ENCODE measurements around the gene FNDC10. TPM values are rescaled to one million over a fixed set of nuclear protein-coding genes. Genes with fewer than 3 reads are reported as not detected.

The FNDC10 gene
- total and polyA plus RNA-seq, 7 donors: 0.15 to 0.96 (median 0.63) TPM; not detected in 1

DNA sequence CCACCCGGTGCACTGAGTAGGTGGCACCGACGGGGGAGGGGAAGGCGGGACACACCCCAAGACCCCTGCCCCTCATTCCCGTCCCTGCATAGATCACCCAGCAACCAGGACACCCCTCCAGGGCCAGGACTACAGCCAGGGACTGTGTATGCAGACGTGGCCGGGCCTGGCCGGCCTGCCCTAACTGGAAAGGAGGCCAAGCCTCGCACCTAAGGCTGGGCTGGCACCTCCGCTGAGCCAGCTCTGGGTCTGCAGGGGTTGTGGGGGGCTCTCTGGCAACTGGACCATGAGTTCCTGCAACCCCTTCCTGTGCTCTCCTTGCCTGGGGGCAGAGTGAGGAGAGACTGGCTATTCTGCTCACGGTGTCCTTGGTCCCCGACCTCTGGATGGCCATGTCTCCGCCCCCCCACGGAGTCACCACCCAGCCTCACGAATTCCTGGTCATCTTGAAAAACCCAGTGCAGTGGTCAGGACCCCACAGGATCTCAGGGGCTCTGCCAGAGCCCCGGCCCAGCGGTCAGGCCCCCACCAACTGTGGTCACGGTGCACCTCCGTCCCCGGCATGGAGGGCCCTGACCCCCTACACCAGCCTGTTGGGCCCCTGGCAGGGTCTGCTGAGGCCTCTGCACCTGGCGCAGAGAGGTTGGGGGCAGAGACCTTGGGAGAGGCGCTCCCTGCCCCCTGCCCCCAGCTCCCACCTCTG lies 1.1 kb upstream of the FNDC10 start:
- no peaks in the 10 kb centered on the region for H3K9me3 ChIP-seq
- intact Hi-C loops (cut with DNase I): no loop called here
- peak overlapping the region; percentile 55 for H3K4me3 ChIP-seq
- peaks cover 0 to 64% (median 27%) of the 10 kb centered on the region in 3 donors for H3K27me3 ChIP-seq (ENCODE audit: insufficient read depth in 3 of 3, low read length in 2 of 3)
- H3K27ac ChIP-seq: no peak overlapping the region
- H3K36me3 ChIP-seq (ENCODE audit: insufficient read depth in 1 of 2, low read depth in 1 of 2): no peaks in the 10 kb centered on the region
- ATAC-seq: no peak
- 63 to 68% (median 67%) methylated on average over 19 to 22 of the region's 22 CpGs for WGBS, 3 donors
- TF ChIP-seq, protein P1, sequence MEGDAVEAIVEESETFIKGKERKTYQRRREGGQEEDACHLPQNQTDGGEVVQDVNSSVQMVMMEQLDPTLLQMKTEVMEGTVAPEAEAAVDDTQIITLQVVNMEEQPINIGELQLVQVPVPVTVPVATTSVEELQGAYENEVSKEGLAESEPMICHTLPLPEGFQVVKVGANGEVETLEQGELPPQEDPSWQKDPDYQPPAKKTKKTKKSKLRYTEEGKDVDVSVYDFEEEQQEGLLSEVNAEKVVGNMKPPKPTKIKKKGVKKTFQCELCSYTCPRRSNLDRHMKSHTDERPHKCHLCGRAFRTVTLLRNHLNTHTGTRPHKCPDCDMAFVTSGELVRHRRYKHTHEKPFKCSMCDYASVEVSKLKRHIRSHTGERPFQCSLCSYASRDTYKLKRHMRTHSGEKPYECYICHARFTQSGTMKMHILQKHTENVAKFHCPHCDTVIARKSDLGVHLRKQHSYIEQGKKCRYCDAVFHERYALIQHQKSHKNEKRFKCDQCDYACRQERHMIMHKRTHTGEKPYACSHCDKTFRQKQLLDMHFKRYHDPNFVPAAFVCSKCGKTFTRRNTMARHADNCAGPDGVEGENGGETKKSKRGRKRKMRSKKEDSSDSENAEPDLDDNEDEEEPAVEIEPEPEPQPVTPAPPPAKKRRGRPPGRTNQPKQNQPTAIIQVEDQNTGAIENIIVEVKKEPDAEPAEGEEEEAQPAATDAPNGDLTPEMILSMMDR (IDR thresholded peaks at IDR 0.05): no peak
- peaks cover 13% of the 10 kb centered on the region for H3K4me1 ChIP-seq
- DNase-seq: no peak

DNA sequence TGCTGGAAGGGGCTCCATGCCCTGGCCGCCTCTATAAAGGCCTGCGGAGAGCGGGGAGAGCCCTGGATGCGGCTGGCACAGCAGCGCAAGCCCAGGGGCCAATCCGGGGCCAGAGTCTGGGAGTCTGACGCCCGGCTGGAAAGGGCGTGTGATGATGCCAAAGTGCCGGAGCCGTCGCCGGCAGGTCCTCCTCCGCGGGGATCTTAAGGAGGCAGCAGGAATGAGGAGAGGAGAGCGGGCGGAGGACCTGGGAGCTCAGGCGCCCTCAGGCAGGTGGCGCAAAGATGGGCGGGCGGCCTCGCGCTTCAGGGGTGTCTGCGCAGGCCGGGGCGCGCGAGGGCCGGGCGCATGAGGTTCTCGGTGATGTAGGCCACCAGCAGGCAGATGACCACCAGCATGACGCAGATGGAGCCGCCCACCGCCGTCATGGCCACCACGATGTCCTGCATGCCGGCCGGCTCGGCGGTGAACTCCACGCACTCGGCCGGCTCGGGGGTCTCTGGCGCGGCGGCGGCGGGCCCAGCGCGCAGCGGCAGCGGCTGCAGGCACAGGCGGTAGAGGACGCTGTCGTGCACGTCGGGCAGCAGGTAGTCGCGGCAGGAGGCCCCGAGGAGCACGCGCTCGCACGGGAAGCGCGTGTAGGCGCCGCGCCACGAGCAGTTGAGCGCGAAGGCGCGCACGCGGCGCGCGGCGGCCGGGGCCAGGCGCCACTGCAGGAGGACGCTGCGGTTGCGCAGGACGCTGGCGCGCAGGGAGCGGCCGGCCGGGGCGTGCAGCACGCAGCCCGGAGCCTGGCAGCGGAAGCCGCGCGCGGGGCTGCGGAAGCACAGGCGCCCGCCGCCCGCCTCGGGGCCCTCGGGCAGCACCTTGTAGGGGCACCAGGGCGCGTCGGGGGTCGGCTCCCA lies 653 bp downstream of the FNDC10 start:
- no peaks in the 10 kb centered on the region for H3K36me3 ChIP-seq (ENCODE audit: insufficient read depth in 1 of 2, low read depth in 1 of 2)
- DNase-seq: peak in 1 of 2 donors; percentile 55
- TF ChIP-seq, protein P1 (IDR thresholded peaks at IDR 0.05): no peak
- intact Hi-C loops (cut with DNase I): no loop called here
- H3K9me3 ChIP-seq: no peaks in the 10 kb centered on the region
- peaks cover 13% of the 10 kb centered on the region for H3K4me1 ChIP-seq
- H3K4me3 ChIP-seq: peak overlapping the region; percentile 45
- peaks cover 0 to 57% (median 23%) of the 10 kb centered on the region in 3 donors for H3K27me3 ChIP-seq (ENCODE audit: insufficient read depth in 3 of 3, low read length in 2 of 3)
- peak in 1 of 4 donors; percentile 40 for ATAC-seq
- H3K27ac ChIP-seq: no peak overlapping the region
- 8 to 10% (median 9%) methylated on average over 52 to 111 of the region's 111 CpGs for WGBS, 3 donors

DNA sequence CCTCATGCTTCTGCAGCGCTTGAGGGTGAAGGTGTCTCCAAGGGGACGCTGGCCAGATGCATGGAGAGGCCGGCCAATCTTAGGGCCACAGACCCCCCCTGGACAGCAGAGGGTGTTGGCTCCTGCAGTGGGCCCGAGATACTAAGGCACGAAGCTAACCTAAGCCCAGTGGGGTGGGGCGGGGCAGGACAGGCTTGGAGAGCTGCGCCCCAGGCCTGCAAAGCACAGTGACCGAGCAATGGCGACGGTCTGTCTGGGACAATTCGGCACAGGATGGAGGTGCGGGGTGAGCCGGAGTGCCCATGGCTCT lies 1.3 kb downstream of the FNDC10 start:
- ATAC-seq (no peak), DNase-seq (no peak)
- peaks cover 0 to 51% (median 21%) of the 10 kb centered on the region in 3 donors for H3K27me3 ChIP-seq (ENCODE audit: insufficient read depth in 3 of 3, low read length in 2 of 3)
- TF ChIP-seq, protein P1 (IDR thresholded peaks at IDR 0.05): no peak
- no peaks in the 10 kb centered on the region for H3K9me3 ChIP-seq
- WGBS, 3 donors: 77 to 81% (median 78%) methylated on average over 12 to 13 of the region's 13 CpGs
- peaks cover 13% of the 10 kb centered on the region for H3K4me1 ChIP-seq
- H3K27ac ChIP-seq: no peak overlapping the region
- no peak overlapping the region for H3K4me3 ChIP-seq
- H3K36me3 ChIP-seq (ENCODE audit: insufficient read depth in 1 of 2, low read depth in 1 of 2): no peaks in the 10 kb centered on the region
- intact Hi-C loops (cut with DNase I): no loop called here

DNA sequence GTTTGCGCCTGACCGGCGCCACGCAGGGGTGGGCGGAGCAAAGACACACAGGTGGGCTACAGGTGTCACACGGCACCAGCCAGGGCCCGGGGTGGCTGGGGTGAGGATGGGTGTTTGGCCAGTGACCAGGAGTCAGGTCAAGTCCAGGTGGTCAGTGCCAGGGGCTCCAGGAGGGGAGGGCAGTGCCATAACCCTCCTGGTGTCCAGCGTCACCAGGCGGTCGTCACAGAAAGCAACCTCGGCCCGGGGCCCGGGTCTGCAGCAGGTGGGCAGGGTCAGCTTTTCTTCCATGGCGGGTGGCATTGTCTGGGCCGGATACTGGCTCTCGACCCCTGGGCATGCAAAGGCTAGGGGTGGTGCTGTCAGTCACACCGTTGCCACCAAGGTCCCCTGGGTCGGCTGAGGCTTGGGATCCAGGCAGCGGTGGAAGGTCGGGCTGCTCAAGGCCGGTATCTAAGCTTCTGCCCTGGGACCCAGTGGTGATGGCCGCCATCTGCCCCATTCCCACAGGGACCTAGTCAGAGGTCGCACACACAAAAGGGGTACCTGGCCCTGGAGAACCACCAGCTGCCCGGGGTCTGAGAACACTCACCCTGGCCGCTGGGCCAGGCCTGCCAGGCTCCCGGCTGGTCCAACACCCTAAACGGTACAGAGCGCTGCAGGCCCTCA lies 1.8 kb downstream of the FNDC10 start:
- no peaks in the 10 kb centered on the region for H3K36me3 ChIP-seq (ENCODE audit: insufficient read depth in 1 of 2, low read depth in 1 of 2)
- peaks cover 0 to 46% (median 20%) of the 10 kb centered on the region in 3 donors for H3K27me3 ChIP-seq (ENCODE audit: insufficient read depth in 3 of 3, low read length in 2 of 3)
- DNase-seq (peak in 1 of 2 donors; percentile 49), ATAC-seq (peak in 1 of 4 donors; percentile 5)
- no peak overlapping the region for H3K4me3 ChIP-seq
- 77 to 81% (median 80%) methylated on average over 28 of the region's 28 CpGs for WGBS, 3 donors
- peaks cover 13% of the 10 kb centered on the region for H3K4me1 ChIP-seq
- no peaks in the 10 kb centered on the region for H3K9me3 ChIP-seq
- no peak overlapping the region for H3K27ac ChIP-seq
- TF ChIP-seq, protein P1 (IDR thresholded peaks at IDR 0.05): no peak
- intact Hi-C loops (cut with DNase I): no loop called here

Measured in psoas muscle (tissue), 8 donors.